GM18502 (cell line): ENCODE results near the gene FBXL17.

ENCODE experiments used
- ATAC-seq: cut with Tn5 transposase; IDR thresholded peaks from one replicate; pipeline ENCODE4 v1.9.1; 2021; ENCODE audit warnings: mild to moderate bottlenecking; ENCODE audit not compliant: unreplicated experiment, poor library complexity

The FBXL17 gene

GRCh38 chr5:107835096-107835495 lies 546.8 kb downstream of the FBXL17 start:
- no peak for ATAC-seq

- no peak for ATAC-seq
These were observed 549.2 kb downstream of the FBXL17 start for GRCh38 chr5:107832746-107833145.

GRCh38 chr5:107831612-107832395 lies 550.1 kb downstream of the FBXL17 start:
- ATAC-seq, result no peak

GRCh38 chr5:107830750-107831149 lies 551.1 kb downstream of the FBXL17 start:
- ATAC-seq, result no peak

- ATAC-seq, result no peak
These were observed 555.4 kb downstream of the FBXL17 start for GRCh38 chr5:107826311-107827000.

- ATAC-seq, result no peak
These were observed 557.1 kb downstream of the FBXL17 start for GRCh38 chr5:107824821-107825220.

- no peak for ATAC-seq
These were observed 560.6 kb downstream of the FBXL17 start for GRCh38 chr5:107821288-107821687.

GRCh38 chr5:107820429-107820828 lies 561.5 kb downstream of the FBXL17 start:
- no peak for ATAC-seq

- no peak for ATAC-seq
These were observed 563.9 kb downstream of the FBXL17 start for GRCh38 chr5:107817951-107818350.

- no peak for ATAC-seq
These were observed 564.5 kb downstream of the FBXL17 start for GRCh38 chr5:107817436-107817835.

- no peak for ATAC-seq
These were observed 566.8 kb downstream of the FBXL17 start for GRCh38 chr5:107815109-107815508.

GRCh38 chr5:107814183-107814827 lies 567.6 kb downstream of the FBXL17 start:
- ATAC-seq, result no peak

GRCh38 chr5:107813559-107813958 lies 568.3 kb downstream of the FBXL17 start:
- ATAC-seq, result peak; percentile 80

- ATAC-seq, result peak; percentile 87
These were observed 569.2 kb downstream of the FBXL17 start for GRCh38 chr5:107812570-107813141.

- ATAC-seq, result no peak
These were observed 572.5 kb downstream of the FBXL17 start for GRCh38 chr5:107809201-107810034.
